HG03025 (cell line): Measurements from ENCODE around the gene PPP5C.
"Not testable (repeated sequence)": the region's sequence is repeated elsewhere in the genome, so short reads cannot be mapped to it uniquely, and the experiment has no call there.

ENCODE experiments used
- ATAC-seq: cut with Tn5 transposase; IDR thresholded peaks from one replicate; pipeline ENCODE4 v1.9.1; 2021; ENCODE audit warnings: mild to moderate bottlenecking, moderate library complexity; ENCODE audit not compliant: unreplicated experiment, low FRiP score

The PPP5C gene, protein sequence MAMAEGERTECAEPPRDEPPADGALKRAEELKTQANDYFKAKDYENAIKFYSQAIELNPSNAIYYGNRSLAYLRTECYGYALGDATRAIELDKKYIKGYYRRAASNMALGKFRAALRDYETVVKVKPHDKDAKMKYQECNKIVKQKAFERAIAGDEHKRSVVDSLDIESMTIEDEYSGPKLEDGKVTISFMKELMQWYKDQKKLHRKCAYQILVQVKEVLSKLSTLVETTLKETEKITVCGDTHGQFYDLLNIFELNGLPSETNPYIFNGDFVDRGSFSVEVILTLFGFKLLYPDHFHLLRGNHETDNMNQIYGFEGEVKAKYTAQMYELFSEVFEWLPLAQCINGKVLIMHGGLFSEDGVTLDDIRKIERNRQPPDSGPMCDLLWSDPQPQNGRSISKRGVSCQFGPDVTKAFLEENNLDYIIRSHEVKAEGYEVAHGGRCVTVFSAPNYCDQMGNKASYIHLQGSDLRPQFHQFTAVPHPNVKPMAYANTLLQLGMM

DNA sequence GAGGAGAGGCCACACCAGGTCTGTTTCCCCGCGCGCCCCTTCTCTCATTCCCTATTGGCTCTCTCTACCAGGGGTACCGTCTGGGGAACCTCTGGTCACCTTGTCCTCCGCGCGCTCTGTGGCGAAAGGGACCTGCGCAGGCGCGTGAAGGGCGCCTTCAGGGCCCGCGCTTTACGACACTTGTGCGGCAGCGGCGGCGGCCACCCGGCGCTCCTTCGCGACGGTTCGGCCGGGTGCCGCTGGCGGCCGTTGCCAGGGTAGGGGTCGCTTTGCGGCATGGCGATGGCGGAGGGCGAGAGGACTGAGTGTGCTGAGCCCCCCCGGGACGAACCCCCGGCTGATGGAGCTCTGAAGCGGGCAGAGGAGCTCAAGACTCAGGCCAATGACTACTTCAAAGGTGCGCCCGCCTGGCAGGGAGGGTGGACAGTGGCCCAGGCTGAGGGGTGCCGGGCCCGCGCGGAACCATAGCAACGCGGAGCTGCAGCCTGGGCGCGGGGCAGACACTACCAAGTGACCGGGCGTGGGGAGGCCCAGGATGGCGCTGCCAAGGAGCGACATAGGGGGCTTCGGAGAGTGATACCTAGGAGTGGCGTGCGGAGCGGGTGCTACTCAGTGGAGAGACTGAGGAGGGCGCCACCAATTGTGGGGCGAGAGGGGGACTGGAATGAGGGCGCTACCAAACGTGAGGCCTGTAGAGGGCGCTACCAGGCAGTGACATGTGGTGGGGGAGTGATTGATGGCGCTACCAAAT lies at the start of gene PPP5C:
Gene PPP5C, plus strand, starts transcription at position 267 of the 751 bp plus-strand sequence. Its CDS starts 10 bp downstream, at position 277.
- ATAC-seq = no peak

DNA sequence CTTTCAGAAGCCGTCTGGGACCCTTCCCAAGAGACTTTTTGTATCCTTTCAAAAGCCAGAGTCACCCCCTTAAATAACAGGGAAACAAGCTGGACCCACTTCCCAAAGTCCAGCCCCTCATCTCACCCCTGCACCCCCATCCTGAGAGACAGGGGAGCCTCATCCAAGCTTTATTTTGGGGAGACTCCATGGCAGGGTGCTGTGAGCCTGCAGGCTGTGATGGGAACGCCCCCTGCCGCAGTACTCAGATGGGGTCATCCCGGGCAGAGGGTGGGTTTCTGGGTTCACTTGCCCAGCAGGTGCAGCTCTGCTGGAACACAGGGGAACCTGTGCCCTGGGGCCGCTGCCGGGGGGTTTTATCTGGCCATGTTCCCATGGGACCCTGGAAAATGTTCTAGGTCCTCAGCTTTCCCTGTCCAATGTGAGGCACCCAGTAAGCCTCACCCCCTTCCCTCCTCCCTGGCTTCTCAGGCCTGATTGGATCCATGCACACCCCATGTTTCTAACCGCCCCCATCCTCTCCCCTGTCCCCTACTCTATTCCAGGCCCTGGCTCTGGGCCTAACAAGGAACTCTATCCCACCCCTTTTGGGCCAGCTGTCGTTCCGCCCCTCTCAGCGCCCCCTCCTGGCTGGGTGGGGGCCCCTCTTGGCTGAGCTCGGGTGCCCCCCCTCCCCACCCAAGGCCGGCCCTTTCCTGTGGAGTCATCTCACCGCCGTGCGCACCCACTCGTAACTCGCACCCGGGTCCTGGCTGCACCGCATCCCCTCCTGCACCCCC lies 49.0 kb upstream of the PPP5C start:
- no peak for ATAC-seq

DNA sequence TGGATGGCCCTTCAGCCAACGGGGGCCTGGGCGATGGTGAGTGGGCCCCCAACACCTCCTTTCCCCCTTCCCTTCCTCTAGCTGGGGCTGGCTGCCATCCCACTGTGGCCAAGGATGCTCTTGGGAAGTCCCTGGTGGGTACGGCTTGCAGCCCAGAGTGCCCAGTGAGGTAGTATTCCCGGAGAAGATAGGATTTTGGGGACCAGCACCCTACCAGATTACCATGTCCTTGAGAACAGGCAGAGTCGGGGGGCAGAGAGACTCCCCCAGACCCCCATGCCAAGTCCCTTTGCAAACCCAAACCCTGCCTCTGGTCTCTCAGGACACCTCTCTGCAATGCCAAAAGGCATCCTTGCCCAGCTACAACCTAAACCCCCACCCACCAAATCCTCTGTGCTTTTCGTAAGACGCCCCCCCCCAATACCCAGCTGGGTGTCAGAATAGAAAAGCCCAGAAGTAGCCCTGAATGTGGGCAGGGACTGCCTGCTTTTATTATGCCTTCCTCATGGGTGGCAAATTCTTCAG lies 48.3 kb upstream of the PPP5C start:
- ATAC-seq = no peak

GRCh38 chr19:46299004-46299509 lies 47.8 kb upstream of the PPP5C start:
- ATAC-seq = no peak

DNA sequence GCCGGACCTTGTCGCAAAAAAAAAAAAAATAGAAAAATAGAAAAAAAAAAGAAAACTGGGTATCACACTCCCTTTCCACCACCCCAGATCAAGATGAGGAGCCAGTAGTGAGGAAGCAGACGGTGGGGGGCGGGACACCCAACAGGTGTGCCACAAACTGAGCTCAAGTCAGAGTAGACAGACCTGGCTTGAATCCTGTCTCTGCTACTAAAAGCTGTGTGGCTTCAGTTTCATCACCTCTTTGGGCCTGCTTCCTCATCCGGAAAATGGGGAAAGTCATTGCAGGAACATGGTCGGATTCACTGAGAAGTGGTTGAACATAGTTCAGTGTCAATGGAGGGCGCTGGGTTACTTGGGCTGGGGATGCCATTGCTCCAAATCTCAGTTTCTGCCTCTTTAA lies 47.2 kb upstream of the PPP5C start:
- no peak for ATAC-seq

DNA sequence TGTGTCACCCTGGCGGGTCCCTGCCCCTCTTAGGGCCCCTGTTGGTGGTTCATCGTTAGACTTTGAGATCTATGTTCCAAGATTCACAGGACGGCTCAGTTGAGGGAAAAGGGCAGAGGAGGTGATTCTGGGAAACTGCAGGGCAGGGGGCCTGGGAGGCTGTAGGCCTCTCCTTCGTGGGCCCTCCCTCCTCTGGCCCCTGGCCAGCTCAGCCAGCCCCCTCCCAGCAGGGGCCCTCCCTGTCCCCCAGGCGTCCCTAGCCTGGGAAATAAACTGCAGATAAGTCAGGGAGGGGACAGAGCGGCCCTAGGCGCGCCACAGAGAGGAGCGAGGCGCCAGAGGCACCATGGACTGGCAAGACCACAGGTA lies 43.6 kb upstream of the PPP5C start:
- no peak for ATAC-seq

DNA sequence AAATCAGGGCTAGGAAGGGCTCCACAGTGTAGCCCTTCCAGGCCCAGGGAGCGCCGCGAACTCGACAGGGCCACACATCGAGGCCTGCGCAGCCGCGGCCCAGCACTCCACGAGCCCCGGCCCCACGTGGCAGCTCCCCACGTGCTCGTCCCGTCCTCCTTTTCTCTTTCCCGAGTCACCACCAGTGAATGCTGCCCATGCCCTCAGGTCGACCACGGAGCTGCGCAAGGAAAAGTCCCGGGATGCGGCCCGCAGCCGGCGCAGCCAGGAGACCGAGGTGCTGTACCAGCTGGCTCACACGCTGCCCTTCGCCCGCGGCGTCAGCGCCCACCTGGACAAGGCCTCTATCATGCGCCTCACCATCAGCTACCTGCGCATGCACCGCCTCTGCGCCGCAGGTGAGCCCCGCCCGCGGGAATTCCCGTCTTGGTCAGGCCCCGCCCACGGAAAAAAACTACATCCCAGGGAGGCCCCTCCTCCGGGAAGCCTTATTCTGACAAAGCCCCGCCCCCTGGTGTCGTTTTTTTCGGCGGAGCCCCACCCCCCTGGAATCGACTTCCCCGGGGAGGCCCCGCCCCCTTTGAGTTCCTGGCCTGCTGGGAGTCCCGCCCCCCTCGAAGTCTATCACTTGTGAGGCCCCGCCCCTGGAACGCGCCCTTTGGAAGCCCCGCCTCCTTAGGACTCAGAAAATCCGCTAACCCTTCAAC lies 43.0 kb upstream of the PPP5C start:
- ATAC-seq = no peak

DNA sequence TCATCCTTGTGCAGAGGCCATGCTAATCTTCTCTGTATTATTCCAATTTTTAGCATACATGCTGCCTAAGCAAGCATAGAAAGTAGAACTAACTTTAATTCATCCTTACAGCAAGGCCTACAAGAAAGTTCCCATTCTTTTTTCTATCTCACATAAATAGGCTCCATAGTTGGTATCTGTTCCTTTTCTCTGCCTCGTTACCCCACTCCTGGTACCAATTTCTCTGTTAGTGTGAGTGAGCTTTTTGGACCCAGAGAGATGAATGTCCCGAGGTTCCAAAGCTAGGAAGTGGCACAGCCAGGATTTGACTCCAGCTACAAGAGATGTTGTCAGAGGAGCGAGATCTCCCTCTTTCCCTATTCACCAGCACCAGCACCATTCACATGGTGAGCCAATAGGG lies 40.4 kb upstream of the PPP5C start:
- ATAC-seq = no peak

GRCh38 chr19:46308510-46308909 lies 38.4 kb upstream of the PPP5C start:
- ATAC-seq = no peak

DNA sequence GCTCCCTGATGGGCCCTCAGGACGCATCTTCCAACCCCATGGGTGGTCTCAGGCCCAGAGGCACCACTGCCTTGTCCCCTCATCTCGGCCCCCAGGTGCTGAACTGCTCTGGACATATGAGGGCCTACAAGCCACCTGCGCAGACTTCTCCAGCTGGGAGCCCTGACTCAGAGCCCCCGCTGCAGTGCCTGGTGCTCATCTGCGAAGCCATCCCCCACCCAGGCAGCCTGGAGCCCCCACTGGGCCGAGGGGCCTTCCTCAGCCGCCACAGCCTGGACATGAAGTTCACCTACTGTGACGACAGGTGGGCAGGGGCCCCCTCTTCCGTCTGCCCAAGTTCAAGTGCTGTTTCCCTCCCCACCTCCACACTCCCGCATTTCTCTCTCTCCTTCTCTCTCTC lies 37.8 kb upstream of the PPP5C start:
- no peak for ATAC-seq

DNA sequence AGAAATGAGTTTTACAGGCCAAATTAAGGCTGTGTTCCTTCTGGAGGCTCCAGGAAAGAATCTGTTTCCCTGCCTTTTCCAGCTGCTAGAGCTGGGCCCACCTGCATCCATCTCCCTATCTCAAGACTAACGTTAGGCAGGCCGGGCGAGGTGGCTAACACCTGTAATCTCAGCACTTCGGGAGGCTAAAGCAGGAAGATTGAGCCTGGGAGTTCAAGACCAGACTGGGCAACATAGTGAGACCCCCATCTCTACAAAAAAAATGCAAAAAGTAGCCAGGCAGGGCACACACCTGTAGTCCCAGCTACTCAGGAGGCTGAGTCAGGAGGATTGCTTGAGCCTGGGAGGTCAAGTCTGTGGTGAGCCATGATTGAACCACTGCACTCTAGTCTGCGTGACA lies 35.4 kb upstream of the PPP5C start:
- ATAC-seq = no peak

- not testable (repeated sequence) for ATAC-seq
Measured at GRCh38 chr19:46313540-46314469, 33.1 kb upstream of the PPP5C start.

DNA sequence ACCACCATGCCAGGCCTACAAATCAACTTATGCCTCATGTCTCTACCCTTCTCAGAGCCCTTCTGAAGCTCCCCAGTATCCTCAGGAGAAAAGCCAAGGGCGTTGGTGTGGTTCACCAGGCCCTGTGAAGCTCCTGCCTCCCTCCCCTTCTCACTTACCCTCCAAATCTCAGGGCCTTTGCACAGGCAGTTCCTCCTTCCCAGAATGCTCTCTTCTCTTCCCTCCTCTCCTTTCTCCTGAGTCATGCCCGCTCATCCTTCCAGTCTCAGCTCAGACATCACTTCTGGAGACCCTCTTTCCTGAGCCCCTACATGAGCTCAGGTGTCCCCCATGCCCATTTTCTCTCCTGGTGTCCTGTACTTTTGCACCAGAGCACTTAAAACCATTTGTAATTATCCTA lies 29.5 kb upstream of the PPP5C start:
- ATAC-seq = no peak

DNA sequence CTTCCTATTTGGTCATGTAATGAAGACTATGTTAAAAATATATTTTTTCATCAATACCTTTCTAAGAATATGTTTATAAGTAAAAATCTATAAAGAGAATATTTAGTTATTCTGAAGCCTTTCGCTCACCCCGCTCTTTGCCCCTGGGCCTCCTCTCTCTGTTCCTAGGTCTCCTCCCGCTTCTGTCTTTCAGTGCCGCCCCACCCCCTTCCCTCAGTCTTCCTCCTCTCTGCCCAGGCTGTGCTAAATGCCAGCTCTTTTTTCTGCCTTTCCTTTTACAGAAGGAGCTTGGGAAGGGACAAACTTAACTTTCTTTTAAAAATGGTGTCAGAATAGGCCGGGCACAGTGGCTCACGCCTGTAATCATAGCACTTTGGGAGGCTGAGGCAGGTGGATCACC lies 27.3 kb upstream of the PPP5C start:
- ATAC-seq = no peak

- ATAC-seq = no peak
Measured at GRCh38 chr19:46320559-46320958, 26.3 kb upstream of the PPP5C start.

DNA sequence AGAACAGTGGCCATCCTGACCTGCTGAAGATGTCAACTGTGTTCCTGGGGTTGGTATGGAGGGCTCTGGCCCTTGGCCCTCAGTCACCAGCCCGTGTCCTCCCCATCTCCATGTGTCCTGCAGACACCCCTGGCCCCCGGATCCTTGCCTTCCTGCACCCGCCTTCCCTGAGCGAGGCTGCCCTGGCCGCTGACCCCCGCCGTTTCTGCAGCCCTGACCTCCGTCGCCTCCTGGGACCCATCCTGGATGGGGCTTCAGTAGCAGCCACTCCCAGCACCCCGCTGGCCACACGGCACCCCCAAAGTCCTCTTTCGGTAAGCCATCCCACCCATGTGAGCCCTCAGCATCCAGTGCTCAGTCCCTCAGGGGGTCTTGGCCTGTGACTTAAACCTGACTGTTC lies 25.2 kb upstream of the PPP5C start:
- no peak for ATAC-seq

DNA sequence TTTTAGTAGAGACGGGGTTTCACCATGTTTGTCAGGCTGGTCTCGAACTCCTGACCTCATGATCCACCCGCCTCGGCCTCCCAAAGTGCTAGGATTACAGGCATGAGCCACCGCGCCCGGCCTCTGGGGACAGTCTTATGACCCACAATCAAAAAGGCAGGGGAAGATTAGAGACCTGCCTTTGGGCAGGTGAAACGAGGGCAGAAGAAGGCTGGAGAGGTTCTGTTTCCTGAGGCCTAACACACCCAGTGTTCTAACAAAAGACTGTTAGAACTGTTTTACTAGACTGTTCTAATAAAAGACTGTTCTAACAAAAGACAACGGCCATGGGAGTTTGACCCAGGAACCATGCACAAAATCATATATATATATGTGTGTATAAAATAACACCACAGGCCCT lies 23.7 kb upstream of the PPP5C start:
- not testable (repeated sequence) for ATAC-seq

DNA sequence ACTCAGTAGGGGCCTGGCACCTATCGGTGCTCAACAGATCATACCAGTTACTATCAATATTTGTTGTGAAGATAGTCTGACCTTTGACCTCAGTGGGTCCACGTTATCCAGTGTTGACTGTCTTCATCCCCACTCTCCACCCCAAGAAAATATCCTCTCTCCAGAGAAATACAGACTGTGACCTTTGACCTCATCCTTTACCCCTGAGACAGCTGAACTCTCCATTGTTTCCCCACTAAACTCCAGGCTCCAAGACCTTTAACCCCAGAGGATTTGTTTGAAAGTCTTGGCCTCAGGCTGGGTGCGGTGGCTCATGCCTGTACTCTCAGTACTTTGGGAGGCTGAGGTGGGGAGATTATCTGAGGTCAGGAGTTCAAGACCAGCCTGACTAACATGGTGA lies 22.6 kb upstream of the PPP5C start:
- no peak for ATAC-seq

GRCh38 chr19:46326608-46327007 lies 20.3 kb upstream of the PPP5C start:
- ATAC-seq = no peak
